CD4-positive, alpha-beta memory T cell (primary cell): ENCODE data around the gene PEA15. TPM values are rescaled to one million over a fixed set of nuclear protein-coding genes. Genes with fewer than 3 reads are reported as not detected.

Experiments used
- CTCF ChIA-PET: fragments of 350-600 bp; sonication (Branson Sonifier 250); formaldehyde crosslinking; loops from one replicate; lab custom pipeline; 2021; ENCODE audit warnings: inconsistent platforms; ENCODE audit not compliant: partially characterized antibody; lab: Charles Lee
- POLR2A ChIA-PET: fragments of 350-600 bp; sonication (Branson Sonifier 250); formaldehyde crosslinking; loops from one replicate; lab custom pipeline; 2021; ENCODE audit not compliant: partially characterized antibody; lab: Charles Lee
- DNase-seq, 5 donors: peaks; one replicate each; pipeline versions ENCODE4 v3.0.0 to v3.0.0-alpha.2; 2020 to 2022; ENCODE audit warnings: mixed read lengths in 1 of 5
- H3K27ac ChIP-seq: one replicate; pipeline ENCODE4 v1.7.0; 2013; ENCODE audit warnings: low read depth, low read length
- H3K27me3 ChIP-seq: 2 replicates; pipeline ENCODE4 v1.7.0; 2013; ENCODE audit warnings: mild to moderate bottlenecking, low read length, moderate library complexity; ENCODE audit not compliant: insufficient read depth
- H3K36me3 ChIP-seq: 2 replicates; pipeline ENCODE4 v1.7.0; 2013; ENCODE audit warnings: mild to moderate bottlenecking, low read length, moderate library complexity; ENCODE audit not compliant: insufficient read depth
- H3K4me1 ChIP-seq: 2 replicates; pipeline ENCODE4 v1.7.0; 2013; ENCODE audit warnings: mild to moderate bottlenecking, low read length, moderate library complexity; ENCODE audit not compliant: insufficient read depth
- H3K4me3 ChIP-seq, 2 donors: one replicate each; pipeline ENCODE4 v1.7.0; 2013; ENCODE audit warnings: low read length in 2 of 2, mild to moderate bottlenecking in 1 of 2
- H3K9me3 ChIP-seq, 2 donors: one replicate each; pipeline ENCODE4 v1.7.0; 2013; ENCODE audit warnings: low read length in 2 of 2, control low read depth in 1 of 2; ENCODE audit not compliant: control insufficient read depth in 1 of 2
- H3K27ac Mint-ChIP-seq, 7 donors: one replicate each; pipeline ENCODE4 v1.8.0; 2020 to 2021; ENCODE audit warnings: mixed read lengths in 7 of 7, mild to moderate bottlenecking in 6 of 7, inconsistent platforms in 3 of 7, moderate library complexity in 3 of 7
- H3K27me3 Mint-ChIP-seq, 2 donors: one replicate each; pipeline ENCODE4 v1.8.0; 2020 to 2021; ENCODE audit warnings: mixed read lengths in 2 of 2
- H3K36me3 Mint-ChIP-seq, 2 donors: one replicate each; pipeline ENCODE4 v1.8.0; 2020 to 2021; ENCODE audit warnings: mixed read lengths in 2 of 2, inconsistent platforms in 1 of 2, mild to moderate bottlenecking in 1 of 2
- H3K4me1 Mint-ChIP-seq, 4 donors: one replicate each; pipeline ENCODE4 v1.8.0; 2020 to 2021; ENCODE audit warnings: mixed read lengths in 4 of 4, mild to moderate bottlenecking in 1 of 4
- H3K4me3 Mint-ChIP-seq, 8 donors: one replicate each; pipeline ENCODE4 v1.8.0; 2020 to 2021; ENCODE audit warnings: mixed read lengths in 8 of 8, mild to moderate bottlenecking in 7 of 8, moderate library complexity in 6 of 8, inconsistent platforms in 3 of 8
- H3K9me3 Mint-ChIP-seq, 8 donors: one replicate each; pipeline ENCODE4 v1.8.0; 2020 to 2021; ENCODE audit warnings: mixed read lengths in 8 of 8, mild to moderate bottlenecking in 5 of 8, inconsistent platforms in 3 of 8, moderate library complexity in 1 of 8
- intact Hi-C: fragments of 100-400 bp; cut with micrococcal nuclease; formaldehyde crosslinking; loops from one replicate; pipeline ENCODE4 v1.15.1; 2023
- polyA plus RNA-seq, 2 donors: library from polyadenylated mRNA; unstranded; fragments of 300-500 nt; fragmentation: Illumina TruSeq; gene quantifications; one replicate each; pipeline ENCODE4 v1.2.3, GENCODE V29; 2021
- total RNA-seq, 2 experiments: library from RNA; stranded (reverse); gene quantifications; one replicate each; pipeline ENCODE4 v1.2.3, GENCODE V29; 2021

Gene PEA15
- total and polyA plus RNA-seq, 4 experiments from 2014 or later: 7.6 to 25.1 (median 16.6) TPM

- Histone ChIP-seq H3K9me3 (no peaks in the 10 kb centered on the region), H3K4me3 (no peak overlapping the region), H3K36me3 (no peaks in the 10 kb centered on the region), H3K27ac (no peak overlapping the region), H3K27me3 (no peaks in the 10 kb centered on the region), H3K4me1 (peaks cover 9% of the 10 kb centered on the region)
- Mint-ChIP-seq H3K9me3 (no peaks in the 10 kb centered on the region), H3K36me3 (no peaks in the 10 kb centered on the region), H3K27me3 (peaks cover 2 to 5% of the 10 kb centered on the region in 2 donors), H3K27ac (peak overlapping the region in 1 of 7 donors; percentile 46), H3K4me1 (no peaks in the 10 kb centered on the region), H3K4me3 (no peak overlapping the region)
- POLR2A ChIA-PET: interaction anchor here (1.3 to 1.5 kb wide), 2 partner anchors 13 to 99 kb away, joined by 4 to 6 read pairs; partner anchors contain the start of gene PEA15
- intact Hi-C loops: loop anchor here (10.0 kb wide), 1 partner anchor 413 kb away; no protein-coding TSS in a partner anchor
- DNase-seq: no peak
- CTCF ChIA-PET: interaction anchor here (1.2 to 8.9 kb wide), 9 partner anchors 9 to 584 kb away, joined by 3 to 177 read pairs (median 9); no protein-coding TSS in a partner anchor
Observed at GRCh38 chr1:160192234-160192633, 12.9 kb upstream of the PEA15 start.

- H3K4me1 Mint-ChIP-seq: no peaks in the 10 kb centered on the region
- Histone ChIP-seq H3K27me3 (no peaks in the 10 kb centered on the region), H3K27ac (no peak overlapping the region), H3K4me1 (peaks cover 9% of the 10 kb centered on the region), H3K9me3 (no peaks in the 10 kb centered on the region), H3K36me3 (no peaks in the 10 kb centered on the region), H3K4me3 (no peak overlapping the region)
- H3K4me3 Mint-ChIP-seq: no peak overlapping the region
- DNase-seq: peak; percentile 67 to 75 (median 68)
- peaks cover 1 to 3% of the 10 kb centered on the region in 2 donors for H3K27me3 Mint-ChIP-seq
- ChIA-PET POLR2A (interaction anchor here (0.5 to 1.0 kb wide), 2 partner anchors 98 to 184 kb away, joined by 3 to 6 read pairs; no protein-coding TSS in a partner anchor), CTCF (interaction anchor here (0.6 to 8.9 kb wide), 25 partner anchors 8 to 186 kb away, joined by 3 to 177 read pairs (median 5); partner anchors contain the start of genes PEA15 and PEX19)
- intact Hi-C loops: loop anchor here (1.0 to 10.0 kb wide), 5 partner anchors 59 to 412 kb away; no protein-coding TSS in a partner anchor
- no peaks in the 10 kb centered on the region for H3K36me3 Mint-ChIP-seq
- no peak overlapping the region for H3K27ac Mint-ChIP-seq
- H3K9me3 Mint-ChIP-seq: no peaks in the 10 kb centered on the region
Observed at GRCh38 chr1:160193091-160193819, 11.9 kb upstream of the PEA15 start.

- ChIA-PET CTCF (interaction anchor here (0.6 to 8.9 kb wide), 25 partner anchors 8 to 185 kb away, joined by 3 to 177 read pairs (median 5); partner anchors contain the start of genes PEA15 and PEX19), POLR2A (interaction anchor here (0.5 to 1.0 kb wide), 2 partner anchors 97 to 183 kb away, joined by 3 to 6 read pairs; no protein-coding TSS in a partner anchor)
- Histone ChIP-seq H3K9me3 (no peaks in the 10 kb centered on the region), H3K27ac (no peak overlapping the region), H3K36me3 (no peaks in the 10 kb centered on the region), H3K4me1 (peaks cover 9% of the 10 kb centered on the region), H3K4me3 (no peak overlapping the region), H3K27me3 (no peaks in the 10 kb centered on the region)
- DNase-seq: no peak
- Mint-ChIP-seq H3K27me3 (no peaks in the 10 kb centered on the region), H3K36me3 (no peaks in the 10 kb centered on the region), H3K9me3 (no peaks in the 10 kb centered on the region), H3K4me1 (no peaks in the 10 kb centered on the region), H3K4me3 (no peak overlapping the region), H3K27ac (no peak overlapping the region)
- intact Hi-C loops: loop anchor here (1.0 to 10.0 kb wide), 5 partner anchors 58 to 411 kb away; no protein-coding TSS in a partner anchor
Observed at GRCh38 chr1:160193832-160194736, 11.1 kb upstream of the PEA15 start.

GRCh38 chr1:160194737-160195059 is 10.5 kb upstream of the PEA15 start:
- H3K4me3 Mint-ChIP-seq: no peak overlapping the region
- no peaks in the 10 kb centered on the region for H3K9me3 Mint-ChIP-seq
- H3K27me3 ChIP-seq: no peaks in the 10 kb centered on the region
- no peak overlapping the region for H3K27ac Mint-ChIP-seq
- intact Hi-C loops: loop anchor here (10.0 kb wide), 1 partner anchor 410 kb away; no protein-coding TSS in a partner anchor
- no peaks in the 10 kb centered on the region for H3K9me3 ChIP-seq
- CTCF ChIA-PET: interaction anchor here (1.0 to 5.6 kb wide), 4 partner anchors 57 to 182 kb away, joined by 4 to 57 read pairs (median 8); partner anchors contain the start of gene PEX19
- no peaks in the 10 kb centered on the region for H3K4me1 Mint-ChIP-seq
- POLR2A ChIA-PET: no interaction called here
- H3K27ac ChIP-seq: no peak overlapping the region
- no peaks in the 10 kb centered on the region for H3K36me3 ChIP-seq
- DNase-seq: no peak
- H3K4me3 ChIP-seq: no peak overlapping the region
- peaks cover 9% of the 10 kb centered on the region for H3K4me1 ChIP-seq
- H3K27me3 Mint-ChIP-seq: no peaks in the 10 kb centered on the region
- no peaks in the 10 kb centered on the region for H3K36me3 Mint-ChIP-seq

GRCh38 chr1:160196143-160196542 is 9.0 kb upstream of the PEA15 start:
- peaks cover 9% of the 10 kb centered on the region for H3K4me1 ChIP-seq
- CTCF ChIA-PET: interaction anchor here (0.8 to 5.6 kb wide), 5 partner anchors 23 to 181 kb away, joined by 4 to 57 read pairs (median 5); no protein-coding TSS in a partner anchor
- H3K36me3 ChIP-seq: no peaks in the 10 kb centered on the region
- no peaks in the 10 kb centered on the region for H3K36me3 Mint-ChIP-seq
- H3K9me3 ChIP-seq: no peaks in the 10 kb centered on the region
- H3K4me3 ChIP-seq: no peak overlapping the region
- no peaks in the 10 kb centered on the region for H3K4me1 Mint-ChIP-seq
- no peaks in the 10 kb centered on the region for H3K27me3 Mint-ChIP-seq
- H3K27ac Mint-ChIP-seq: no peak overlapping the region
- DNase-seq: no peak
- H3K27ac ChIP-seq: no peak overlapping the region
- H3K4me3 Mint-ChIP-seq: no peak overlapping the region
- intact Hi-C loops: loop anchor here (10.0 kb wide), 1 partner anchor 409 kb away; no protein-coding TSS in a partner anchor
- POLR2A ChIA-PET: interaction anchor here (0.7 kb wide), 1 partner anchor 8 kb away, joined by 4 read pairs; no protein-coding TSS in a partner anchor
- H3K9me3 Mint-ChIP-seq: no peaks in the 10 kb centered on the region
- no peaks in the 10 kb centered on the region for H3K27me3 ChIP-seq

GRCh38 chr1:160197231-160197630 is 8.0 kb upstream of the PEA15 start:
- Mint-ChIP-seq H3K36me3 (no peaks in the 10 kb centered on the region), H3K4me3 (no peak overlapping the region), H3K27ac (no peak overlapping the region), H3K9me3 (no peaks in the 10 kb centered on the region), H3K27me3 (no peaks in the 10 kb centered on the region), H3K4me1 (no peaks in the 10 kb centered on the region)
- POLR2A ChIA-PET: no interaction called here
- Histone ChIP-seq H3K4me1 (peaks cover 9% of the 10 kb centered on the region), H3K9me3 (no peaks in the 10 kb centered on the region), H3K27me3 (no peaks in the 10 kb centered on the region), H3K36me3 (no peaks in the 10 kb centered on the region), H3K4me3 (no peak overlapping the region), H3K27ac (no peak overlapping the region)
- DNase-seq: no peak
- intact Hi-C loops: loop anchor here (10.0 kb wide), 1 partner anchor 408 kb away; no protein-coding TSS in a partner anchor
- CTCF ChIA-PET: interaction anchor here (5.6 kb wide), 1 partner anchor 93 kb away, joined by 57 read pairs; no protein-coding TSS in a partner anchor
